Panc1 (cell line): ENCODE data around the gene ALKBH3. TPM values are rescaled to one million over a fixed set of nuclear protein-coding genes. Genes with fewer than 3 reads are reported as not detected.

Source experiments
- ATAC-seq: fragments of 200-7000 bp; cut with Tn5 transposase; 2 replicates; pipeline ENCODE4 v1.9.1; 2020; ENCODE audit warnings: mild to moderate bottlenecking, moderate library complexity
- BruUV-seq: library from RNA; stranded (reverse); fragments of 400-500 nt; replicated peaks from 2 replicates; lab custom pipeline; 2021; lab: Mats Ljungman, UMichigan
- CTCF ChIA-PET: fragments of 300-600 bp; sonication (Branson Sonifier 250); formaldehyde crosslinking; loops from one replicate; lab custom pipeline; 2022; ENCODE audit warnings: antibody characterized with exemption; lab: Charles Lee
- POLR2A ChIA-PET: fragments of 300-600 bp; sonication (Branson Sonifier 250); formaldehyde crosslinking; loops from one replicate; lab custom pipeline; 2022; ENCODE audit warnings: antibody characterized with exemption; lab: Charles Lee
- DNase-seq: peaks from one replicate; pipeline ENCODE4 v3.0.0-alpha.2; 2010; ENCODE audit warnings: low read depth, low spot score
- H3K27ac ChIP-seq: 2 replicates; pipeline ENCODE4 v1.5.1; 2011; ENCODE audit warnings: mild to moderate bottlenecking, low read length, inconsistent platforms
- H3K27me3 ChIP-seq: fragments of 200-500 bp; sonication (Bioruptor generic); 2 replicates; pipeline ENCODE4 v1.6.0; 2014; ENCODE audit warnings: low read length, inconsistent platforms; ENCODE audit not compliant: control insufficient read depth, insufficient read depth
- H3K36me3 ChIP-seq: fragments of 200-500 bp; sonication (Bioruptor generic); 2 replicates; pipeline ENCODE4 v1.5.1; 2014; ENCODE audit warnings: inconsistent platforms, mild to moderate bottlenecking, low read length, moderate library complexity; ENCODE audit not compliant: control insufficient read depth, insufficient read depth
- H3K4me1 ChIP-seq: 2 replicates; pipeline ENCODE4 v1.5.1; 2011; ENCODE audit warnings: inconsistent platforms, mild to moderate bottlenecking, low read length, moderate library complexity; ENCODE audit not compliant: control insufficient read depth, insufficient read depth
- H3K4me3 ChIP-seq, 2 experiments: 2 replicates each; pipeline ENCODE4 v1.5.1; 2011 to 2012; ENCODE audit warnings: low read depth in 2 of 2, low read length in 2 of 2, mild to moderate bottlenecking in 2 of 2, inconsistent platforms in 1 of 2, moderate library complexity in 1 of 2
- H3K9me3 ChIP-seq: fragments of 200-500 bp; sonication (Bioruptor generic); 2 replicates; pipeline ENCODE4 v1.5.1; 2014; ENCODE audit warnings: low read depth, mild to moderate bottlenecking, inconsistent platforms, low read length, moderate library complexity; ENCODE audit not compliant: control insufficient read depth, insufficient read depth
- POLR2AphosphoS5 ChIP-seq: IDR thresholded peaks from 2 replicates; pipeline ENCODE4 v1.6.1; 2012; ENCODE audit warnings: mild to moderate bottlenecking, low read depth, low read length, moderate library complexity
- SIN3A ChIP-seq: IDR thresholded peaks from 2 replicates; pipeline ENCODE4 v1.6.1; 2012; ENCODE audit warnings: low read depth, mild to moderate bottlenecking, low read length, moderate library complexity, borderline replicate concordance; ENCODE audit not compliant: insufficient read depth
- TCF7L2 ChIP-seq: IDR thresholded peaks from 2 replicates; pipeline ENCODE4 v1.6.1; 2011; ENCODE audit warnings: mild to moderate bottlenecking, low read depth, low read length, inconsistent platforms
- in situ Hi-C: cut with HindIII; loops from 2 replicates; pipeline ENCODE4 v1.10.0; 2016; ENCODE audit warnings: low sequenced_read_pairs, low pct_unique_long_range_greater_than_20kb
- intact Hi-C: fragments of 100-400 bp; cut with micrococcal nuclease; formaldehyde crosslinking; loops from one replicate; pipeline ENCODE4 v1.10.0; 2022; ENCODE audit not compliant: unreplicated experiment
- total RNA-seq: library from RNA; stranded (reverse); gene quantifications from one replicate; pipeline ENCODE4 v1.2.1, GENCODE V29; 2021; ENCODE audit not compliant: unreplicated experiment
- TF ChIP-seq, protein P1 (sequence below): fragments of 450-650 bp; IDR thresholded peaks from 2 replicates; pipeline ENCODE4 v1.5.1; 2017; ENCODE audit warnings: mild to moderate bottlenecking
- TF ChIP-seq, protein P2 (sequence below), 2 experiments: IDR thresholded peaks; 2 replicates each; pipeline ENCODE4 v1.6.1; 2011 to 2012; ENCODE audit warnings: low read depth in 2 of 2, control low read depth in 1 of 2, low read length in 1 of 2, mild to moderate bottlenecking in 1 of 2, moderate library complexity in 1 of 2; ENCODE audit not compliant: insufficient read depth in 1 of 2

ALKBH3 gene
- total RNA-seq, 1 experiment from 2014 or later: 34.4 TPM

DNA sequence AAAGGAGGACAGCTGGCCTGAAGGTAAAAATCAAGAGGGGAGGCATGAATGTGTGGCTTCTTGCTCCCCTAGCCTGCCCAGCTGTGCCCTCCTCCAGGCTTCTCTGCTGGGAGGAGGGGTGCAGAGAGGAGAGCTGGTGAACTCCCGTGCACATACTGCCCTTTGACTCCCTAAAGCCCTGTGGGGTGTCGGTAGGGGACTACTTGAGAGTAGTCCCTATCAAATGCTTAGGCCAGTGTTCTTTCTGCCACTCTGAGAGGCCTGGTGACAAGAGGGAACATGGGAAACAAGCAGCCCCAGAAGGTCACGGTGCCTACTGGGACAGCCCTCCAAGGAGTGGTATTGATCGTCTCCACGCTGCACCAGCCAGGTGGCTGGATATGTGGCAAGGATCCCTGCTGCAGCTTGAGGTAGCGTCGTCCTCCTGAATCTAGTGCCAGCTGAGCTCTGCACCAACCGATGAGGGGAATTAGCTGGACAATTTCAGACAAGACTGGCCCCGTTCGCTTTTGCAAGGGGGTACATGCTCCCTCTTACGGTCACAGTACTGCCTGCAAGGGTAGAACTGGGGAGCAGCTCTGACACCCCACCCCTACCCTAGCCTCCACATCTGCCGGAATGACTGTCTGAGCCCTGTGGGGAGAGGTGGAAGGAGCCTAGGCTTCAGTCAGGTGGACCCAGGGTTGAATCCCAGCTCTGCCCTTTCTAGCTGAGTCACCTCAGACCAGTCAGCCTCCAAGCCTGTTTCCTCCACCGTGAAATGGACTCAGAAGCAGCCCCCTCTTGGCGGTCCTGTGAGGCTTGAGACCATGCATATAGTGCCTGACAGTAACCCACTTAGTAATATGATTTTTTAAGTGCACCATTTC lies 44.7 kb downstream of the ALKBH3 start:
- no peak for ATAC-seq
- ChIA-PET CTCF (no interaction called here), POLR2A (no interaction called here)
- Histone ChIP-seq H3K27me3 (no peaks in the 10 kb centered on the region), H3K27ac (no peak overlapping the region), H3K4me1 (no peaks in the 10 kb centered on the region; the same call in 1 of the 2 replicates), H3K36me3 (peaks cover 2% of the 10 kb centered on the region; the same call in 1 of the 2 replicates), H3K9me3 (no peaks in the 10 kb centered on the region), H3K4me3 (no peak overlapping the region)
- no peak for TF ChIP-seq TCF7L2
- DNase-seq: no peak
- intact Hi-C loops (no loop called here), in situ Hi-C loops (no loop called here)
- no TSS peak for BruUV-seq

DNA sequence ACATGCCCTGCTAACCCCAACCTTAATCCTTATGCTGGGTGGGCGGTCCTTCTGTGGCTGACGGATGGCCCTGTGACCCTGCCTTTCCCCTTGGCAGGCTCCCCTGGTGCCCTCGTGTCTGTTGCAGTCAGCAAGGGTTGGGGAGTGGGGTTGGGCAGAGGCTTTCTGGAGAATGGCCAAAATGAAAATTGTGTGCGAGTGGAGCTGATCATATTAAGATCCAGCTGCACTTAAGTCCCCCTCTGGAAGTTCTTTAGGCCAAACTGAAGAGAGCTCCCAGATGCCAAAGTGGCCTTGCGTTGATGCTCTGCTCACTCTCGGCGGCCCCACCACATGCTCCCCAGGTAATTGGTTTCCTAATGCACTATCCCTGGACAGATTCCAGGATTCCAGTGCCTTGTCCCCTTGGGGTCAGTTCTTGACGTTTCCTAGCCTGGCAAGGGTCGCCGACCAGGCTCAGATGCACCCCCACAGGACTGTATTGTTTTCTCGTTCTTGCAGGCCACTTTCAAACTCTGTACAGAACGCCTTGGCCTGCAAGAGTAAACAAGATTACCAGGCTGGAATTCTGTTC lies 45.4 kb downstream of the ALKBH3 start:
- H3K27me3 ChIP-seq: no peaks in the 10 kb centered on the region
- H3K27ac ChIP-seq: no peak overlapping the region
- no TSS peak for BruUV-seq
- CTCF ChIA-PET: no interaction called here
- TF ChIP-seq TCF7L2: no peak
- TF ChIP-seq POLR2AphosphoS5: no peak
- TF ChIP-seq, protein P1, sequence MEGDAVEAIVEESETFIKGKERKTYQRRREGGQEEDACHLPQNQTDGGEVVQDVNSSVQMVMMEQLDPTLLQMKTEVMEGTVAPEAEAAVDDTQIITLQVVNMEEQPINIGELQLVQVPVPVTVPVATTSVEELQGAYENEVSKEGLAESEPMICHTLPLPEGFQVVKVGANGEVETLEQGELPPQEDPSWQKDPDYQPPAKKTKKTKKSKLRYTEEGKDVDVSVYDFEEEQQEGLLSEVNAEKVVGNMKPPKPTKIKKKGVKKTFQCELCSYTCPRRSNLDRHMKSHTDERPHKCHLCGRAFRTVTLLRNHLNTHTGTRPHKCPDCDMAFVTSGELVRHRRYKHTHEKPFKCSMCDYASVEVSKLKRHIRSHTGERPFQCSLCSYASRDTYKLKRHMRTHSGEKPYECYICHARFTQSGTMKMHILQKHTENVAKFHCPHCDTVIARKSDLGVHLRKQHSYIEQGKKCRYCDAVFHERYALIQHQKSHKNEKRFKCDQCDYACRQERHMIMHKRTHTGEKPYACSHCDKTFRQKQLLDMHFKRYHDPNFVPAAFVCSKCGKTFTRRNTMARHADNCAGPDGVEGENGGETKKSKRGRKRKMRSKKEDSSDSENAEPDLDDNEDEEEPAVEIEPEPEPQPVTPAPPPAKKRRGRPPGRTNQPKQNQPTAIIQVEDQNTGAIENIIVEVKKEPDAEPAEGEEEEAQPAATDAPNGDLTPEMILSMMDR: no peak
- TF ChIP-seq, protein P2, sequence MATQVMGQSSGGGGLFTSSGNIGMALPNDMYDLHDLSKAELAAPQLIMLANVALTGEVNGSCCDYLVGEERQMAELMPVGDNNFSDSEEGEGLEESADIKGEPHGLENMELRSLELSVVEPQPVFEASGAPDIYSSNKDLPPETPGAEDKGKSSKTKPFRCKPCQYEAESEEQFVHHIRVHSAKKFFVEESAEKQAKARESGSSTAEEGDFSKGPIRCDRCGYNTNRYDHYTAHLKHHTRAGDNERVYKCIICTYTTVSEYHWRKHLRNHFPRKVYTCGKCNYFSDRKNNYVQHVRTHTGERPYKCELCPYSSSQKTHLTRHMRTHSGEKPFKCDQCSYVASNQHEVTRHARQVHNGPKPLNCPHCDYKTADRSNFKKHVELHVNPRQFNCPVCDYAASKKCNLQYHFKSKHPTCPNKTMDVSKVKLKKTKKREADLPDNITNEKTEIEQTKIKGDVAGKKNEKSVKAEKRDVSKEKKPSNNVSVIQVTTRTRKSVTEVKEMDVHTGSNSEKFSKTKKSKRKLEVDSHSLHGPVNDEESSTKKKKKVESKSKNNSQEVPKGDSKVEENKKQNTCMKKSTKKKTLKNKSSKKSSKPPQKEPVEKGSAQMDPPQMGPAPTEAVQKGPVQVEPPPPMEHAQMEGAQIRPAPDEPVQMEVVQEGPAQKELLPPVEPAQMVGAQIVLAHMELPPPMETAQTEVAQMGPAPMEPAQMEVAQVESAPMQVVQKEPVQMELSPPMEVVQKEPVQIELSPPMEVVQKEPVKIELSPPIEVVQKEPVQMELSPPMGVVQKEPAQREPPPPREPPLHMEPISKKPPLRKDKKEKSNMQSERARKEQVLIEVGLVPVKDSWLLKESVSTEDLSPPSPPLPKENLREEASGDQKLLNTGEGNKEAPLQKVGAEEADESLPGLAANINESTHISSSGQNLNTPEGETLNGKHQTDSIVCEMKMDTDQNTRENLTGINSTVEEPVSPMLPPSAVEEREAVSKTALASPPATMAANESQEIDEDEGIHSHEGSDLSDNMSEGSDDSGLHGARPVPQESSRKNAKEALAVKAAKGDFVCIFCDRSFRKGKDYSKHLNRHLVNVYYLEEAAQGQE (IDR thresholded peaks at IDR 0.05; ENCODE audit: insufficient read depth in 1 of 2, low read depth in 2 of 2, low read length in 1 of 2): no peak
- no peak for TF ChIP-seq SIN3A
- DNase-seq (no peak), ATAC-seq (no peak)
- POLR2A ChIA-PET: no interaction called here
- no peaks in the 10 kb centered on the region; the same call in 1 of the 2 replicates for H3K4me1 ChIP-seq
- no peak overlapping the region for H3K4me3 ChIP-seq
- intact Hi-C loops (no loop called here), in situ Hi-C loops (no loop called here)
- H3K9me3 ChIP-seq: no peaks in the 10 kb centered on the region
- H3K36me3 ChIP-seq: no peaks in the 10 kb centered on the region

DNA sequence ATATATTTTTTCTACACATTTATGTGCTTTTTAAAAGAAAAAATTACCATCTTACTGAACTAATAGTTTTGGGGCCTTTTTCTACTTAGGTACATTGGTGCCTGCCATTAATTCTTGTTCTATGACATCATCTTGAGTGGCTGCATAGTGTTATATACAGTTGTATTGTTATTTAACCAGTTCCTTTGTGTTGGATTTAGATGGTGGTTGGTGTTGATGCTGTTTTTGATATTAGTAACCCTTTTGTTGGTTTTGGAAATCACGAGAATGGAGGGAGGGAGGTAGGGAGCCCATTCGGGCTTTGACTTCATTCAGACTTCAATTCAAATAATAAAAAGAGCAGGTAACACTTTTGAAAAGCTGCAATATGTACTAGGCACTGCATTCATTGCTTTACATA lies 46.4 kb downstream of the ALKBH3 start:
- ATAC-seq (no peak), DNase-seq (no peak)
- Histone ChIP-seq H3K4me3 (no peak overlapping the region), H3K27me3 (no peaks in the 10 kb centered on the region), H3K27ac (no peak overlapping the region), H3K9me3 (no peaks in the 10 kb centered on the region), H3K36me3 (no peaks in the 10 kb centered on the region), H3K4me1 (no peaks in the 10 kb centered on the region; the same call in 1 of the 2 replicates)
- ChIA-PET POLR2A (no interaction called here), CTCF (no interaction called here)
- no peak for TF ChIP-seq POLR2AphosphoS5
- TF ChIP-seq, protein P2 (IDR thresholded peaks at IDR 0.05; ENCODE audit: insufficient read depth in 1 of 2, low read depth in 2 of 2, low read length in 1 of 2): no peak
- no peak for TF ChIP-seq SIN3A
- TF ChIP-seq, protein P1: no peak
- no peak for TF ChIP-seq TCF7L2
- intact Hi-C loops: no loop called here
- in situ Hi-C loops: no loop called here
- BruUV-seq: no TSS peak
